Retina (tissue), 1 donor: Measurements from ENCODE around the gene DEFB128.
"Not testable (repeated sequence)": the region's sequence is repeated elsewhere in the genome, so short reads cannot be mapped to it uniquely, and the experiment has no call there.

ENCODE experiments used
- DNase-seq: peaks from one replicate; pipeline ENCODE4 v3.0.0-alpha.2; 2016

The DEFB128 gene

DNA sequence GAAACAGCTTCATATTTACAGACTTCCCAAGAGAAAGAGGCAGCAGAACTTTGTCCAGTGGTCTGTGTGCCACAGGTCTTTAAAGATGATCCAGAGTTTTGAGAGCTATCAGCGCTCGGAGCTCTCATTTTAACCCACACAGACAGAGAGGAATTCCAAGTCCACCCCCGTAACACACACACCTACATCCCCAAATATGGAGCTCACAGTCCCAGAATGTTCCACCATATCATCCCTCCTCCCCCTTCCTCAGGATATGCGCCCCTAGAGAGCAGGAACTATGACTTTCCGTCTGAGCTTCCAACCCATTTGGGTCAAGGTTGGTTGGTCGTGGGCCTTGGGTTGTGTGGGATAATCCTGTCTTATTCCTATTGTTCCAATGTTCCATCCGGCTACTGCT, at the start of gene DEFB128:
TSS of gene DEFB128 (minus strand) at position 101 of the 400 bp plus-strand sequence. CDS start at position 13, 88 bp downstream.
- DNase-seq = no peak

- no peak for DNase-seq
Observed at GRCh38 chr20:237929-238328, 48.4 kb upstream of the DEFB128 start.

GRCh38 chr20:237489-237888, 48.0 kb upstream of the DEFB128 start:
- no peak for DNase-seq

- no peak for DNase-seq
Observed at GRCh38 chr20:235891-236290, 46.4 kb upstream of the DEFB128 start.

GRCh38 chr20:227439-228105, 38.1 kb upstream of the DEFB128 start:
- no peak for DNase-seq

DNA sequence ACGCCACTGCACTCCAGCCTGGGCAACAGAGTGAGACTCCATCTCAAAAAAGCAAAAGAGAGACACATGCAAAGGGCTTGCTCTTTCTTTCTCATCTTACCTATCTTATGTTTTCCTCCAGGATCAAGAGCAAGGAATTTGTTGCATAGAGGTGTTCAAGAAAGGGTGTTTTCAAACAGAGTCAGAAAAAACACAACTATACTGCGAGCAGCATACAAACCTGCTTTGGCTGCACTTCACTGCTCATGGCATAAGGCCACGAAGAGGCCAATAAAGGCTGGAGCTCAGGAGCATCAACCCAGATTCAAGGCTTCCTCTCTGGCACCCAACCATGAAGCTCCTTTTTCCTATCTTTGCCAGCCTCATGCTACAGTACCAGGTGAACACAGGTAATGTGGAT, 37.4 kb upstream of the DEFB128 start, which contains the start of gene DEFB129:
TSS of gene DEFB129 (plus strand) at position 301 of the 400 bp plus-strand sequence. CDS start at position 332, 31 bp downstream.
- no peak for DNase-seq

- not testable (repeated sequence) for DNase-seq
Observed at GRCh38 chr20:225879-226278, 36.4 kb upstream of the DEFB128 start.

- no peak for DNase-seq
Observed at GRCh38 chr20:221258-221830, 31.8 kb upstream of the DEFB128 start.

DNA sequence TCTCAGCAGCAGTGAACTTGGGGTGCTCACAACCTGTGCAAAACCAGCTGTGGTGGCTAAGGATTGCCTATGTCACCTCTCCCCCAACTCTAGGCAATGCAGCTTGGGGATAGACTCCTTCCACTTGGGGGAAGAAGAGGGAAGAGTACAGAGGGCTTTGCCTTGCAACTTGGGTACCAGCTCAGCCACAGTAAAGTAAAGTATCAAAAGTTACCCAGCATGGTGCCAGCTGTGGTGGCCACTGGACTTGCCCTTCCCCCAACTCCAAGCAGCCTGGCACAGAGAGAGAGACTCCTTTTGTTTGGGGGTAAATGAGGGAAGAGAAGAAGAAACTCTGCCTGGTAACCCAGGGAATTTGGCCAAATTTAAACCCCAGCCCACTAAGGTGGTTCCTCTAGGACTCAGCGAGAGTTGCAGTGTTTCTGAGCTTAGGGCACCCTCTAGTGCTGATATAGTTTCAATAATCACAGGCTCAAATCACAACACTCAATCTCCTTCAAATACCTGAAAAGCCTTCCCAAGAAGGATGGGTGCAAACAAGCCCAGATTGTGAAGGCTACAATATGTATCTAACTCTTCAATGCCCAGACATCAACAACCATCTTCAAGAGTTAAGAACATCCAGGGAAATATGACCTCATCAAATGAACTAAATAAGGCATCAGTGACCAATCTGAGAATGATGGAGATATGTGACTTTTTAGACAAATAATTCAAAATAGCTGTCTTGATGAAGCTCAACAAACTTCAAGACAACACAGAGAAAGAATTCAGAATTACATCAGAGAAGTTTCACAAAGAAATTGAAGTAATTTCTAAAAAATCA, 30.0 kb upstream of the DEFB128 start:
- DNase-seq = peak; percentile 50

DNA sequence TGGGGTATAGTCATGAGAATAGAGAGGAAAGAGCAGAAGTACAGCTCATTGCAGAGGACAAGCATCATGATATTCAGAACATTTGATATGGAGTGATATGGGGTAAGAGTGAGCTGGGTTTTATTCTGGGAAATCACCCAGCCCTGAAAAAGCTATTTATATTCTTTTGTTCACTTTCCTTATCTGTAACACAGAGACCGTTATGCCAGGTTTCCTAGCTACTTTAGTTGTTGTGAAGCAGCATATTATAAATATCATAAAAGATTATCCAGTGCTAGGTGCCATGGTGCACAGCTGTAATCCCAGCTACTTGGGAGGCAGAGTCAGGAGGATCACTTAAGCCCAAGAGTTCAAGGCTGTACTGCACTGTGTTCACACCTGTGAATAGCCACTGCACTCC, 27.8 kb upstream of the DEFB128 start:
- no peak for DNase-seq

DNA sequence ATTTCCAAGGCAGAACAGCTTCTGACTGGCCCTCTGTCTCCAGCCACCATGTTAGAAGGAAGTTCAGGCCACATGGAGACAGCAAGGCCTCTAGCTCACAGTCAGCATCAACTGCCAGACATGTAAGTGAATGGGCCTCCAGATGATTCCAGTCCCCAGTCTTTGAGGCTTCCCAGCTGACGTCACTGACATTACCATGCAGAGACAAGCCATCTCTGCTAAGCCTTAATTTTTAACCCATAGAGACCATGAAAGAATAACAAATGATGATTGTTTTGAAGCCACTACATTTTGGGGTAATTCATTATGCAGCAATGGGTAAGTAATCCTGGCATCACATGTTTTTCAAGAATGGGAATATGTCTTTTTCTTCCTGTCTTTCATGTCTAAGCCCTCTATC, 26.3 kb upstream of the DEFB128 start:
- no peak for DNase-seq

DNA sequence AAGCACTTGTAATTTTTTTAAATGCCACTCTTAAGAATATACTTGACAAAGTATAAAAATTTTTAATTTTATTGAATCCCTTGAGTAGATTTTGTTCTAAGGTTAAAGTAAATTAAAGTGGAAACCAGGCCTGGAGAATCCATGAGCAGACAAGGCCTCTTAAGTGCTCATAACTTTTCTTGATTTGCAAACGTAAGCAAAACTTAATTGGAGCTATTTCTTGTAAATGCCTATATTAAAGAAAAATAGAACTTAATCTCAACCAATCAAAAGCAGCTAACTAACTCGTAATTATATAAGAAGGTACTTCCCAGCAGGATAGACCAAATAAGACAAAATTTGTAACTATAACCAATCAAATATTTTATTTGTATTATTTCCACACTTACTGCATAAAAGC, 24.9 kb upstream of the DEFB128 start:
- no peak for DNase-seq

- DNase-seq = no peak
Observed at GRCh38 chr20:210809-211502, 21.4 kb upstream of the DEFB128 start.

DNA sequence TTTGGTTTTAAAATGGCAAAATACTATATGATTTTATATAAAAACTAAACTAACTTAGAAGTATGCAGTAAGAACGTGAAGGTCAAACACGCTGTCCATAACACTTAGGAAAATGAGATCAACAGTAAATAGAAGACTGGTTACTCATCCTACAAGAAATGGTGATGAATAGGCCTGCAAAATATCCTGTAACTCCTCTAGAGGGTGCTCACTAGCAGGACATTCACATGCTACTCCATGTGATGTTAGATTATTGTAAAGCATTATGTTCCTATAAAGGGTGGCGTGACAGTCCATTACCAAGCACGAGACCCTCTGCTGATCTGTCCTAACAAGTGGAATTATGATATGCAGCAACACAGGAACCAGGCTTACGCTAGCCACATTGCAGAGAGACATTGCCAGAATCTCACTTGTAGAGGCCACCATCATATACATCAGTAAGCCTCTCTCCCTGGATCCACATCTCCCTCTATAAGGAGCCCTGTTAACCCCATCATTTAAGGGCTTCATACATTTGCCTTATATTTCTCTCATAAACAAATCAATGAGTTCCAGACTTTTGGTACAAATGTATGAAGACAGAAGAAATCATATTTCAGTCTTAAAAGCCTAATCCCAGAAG, 19.5 kb upstream of the DEFB128 start:
- DNase-seq = peak; percentile 25

DNA sequence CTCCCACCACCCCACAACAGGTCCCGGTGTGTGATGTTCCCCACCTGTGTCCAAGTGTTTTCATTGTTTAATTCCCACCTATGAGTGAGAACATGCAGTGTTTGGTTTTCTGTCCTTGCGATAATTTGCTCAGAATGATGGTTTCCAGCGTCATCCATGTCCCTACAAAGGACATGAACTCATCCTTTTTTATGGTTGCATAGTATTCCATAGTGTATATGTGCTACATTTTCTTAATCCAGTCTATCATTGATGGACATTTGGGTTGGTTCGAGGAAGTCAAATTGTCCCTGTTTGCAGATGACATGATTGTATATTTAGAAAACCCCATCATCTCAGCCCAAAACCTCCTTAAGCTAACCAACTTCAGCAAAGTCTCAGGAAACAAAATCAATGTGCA, 14.1 kb upstream of the DEFB128 start:
- not testable (repeated sequence) for DNase-seq

DNA sequence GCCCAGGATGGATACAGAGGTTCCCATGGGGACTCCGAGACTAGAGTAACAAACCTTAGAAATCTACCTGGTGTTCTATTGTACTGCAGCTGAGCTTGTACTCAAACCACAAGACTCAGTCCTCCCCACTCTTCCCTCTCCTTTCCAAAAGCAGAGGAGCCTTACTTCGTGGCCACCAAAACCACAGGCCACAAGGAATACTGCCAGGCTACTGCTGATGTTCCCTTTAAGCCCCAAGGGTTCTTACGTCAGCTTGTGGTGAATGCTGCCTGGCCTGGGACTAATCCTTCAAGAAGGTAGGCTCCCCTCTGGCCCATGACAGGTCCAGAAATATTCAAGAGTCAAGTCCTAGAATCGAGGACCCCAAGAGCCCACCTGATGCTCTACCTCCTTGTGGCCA, 10.5 kb upstream of the DEFB128 start:
- DNase-seq = no peak

DNA sequence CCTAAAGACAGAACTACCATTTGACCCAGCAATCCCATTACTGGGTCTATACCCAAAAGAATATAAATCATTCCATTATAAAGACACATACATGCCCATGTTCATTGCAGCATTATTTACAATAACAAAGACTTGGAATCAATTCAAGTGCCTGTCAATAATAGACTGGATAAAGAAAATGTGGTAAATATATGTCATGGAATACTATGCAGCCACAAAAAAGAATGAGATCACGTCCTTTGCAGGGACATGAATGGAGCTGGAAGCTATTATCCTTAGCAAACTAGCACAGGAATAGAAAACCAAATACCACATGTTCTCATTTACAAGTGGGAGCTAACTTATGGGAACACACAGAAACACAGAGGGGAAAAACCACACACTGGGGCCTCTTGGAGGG, 8.7 kb upstream of the DEFB128 start:
- DNase-seq = no peak

GRCh38 chr20:187733-188132, 1.8 kb downstream of the DEFB128 start:
- DNase-seq = no peak

GRCh38 chr20:184288-184687, 5.2 kb downstream of the DEFB128 start:
- DNase-seq = no peak

- DNase-seq = no peak
Observed at GRCh38 chr20:168876-169275, 20.6 kb downstream of the DEFB128 start.

DNA sequence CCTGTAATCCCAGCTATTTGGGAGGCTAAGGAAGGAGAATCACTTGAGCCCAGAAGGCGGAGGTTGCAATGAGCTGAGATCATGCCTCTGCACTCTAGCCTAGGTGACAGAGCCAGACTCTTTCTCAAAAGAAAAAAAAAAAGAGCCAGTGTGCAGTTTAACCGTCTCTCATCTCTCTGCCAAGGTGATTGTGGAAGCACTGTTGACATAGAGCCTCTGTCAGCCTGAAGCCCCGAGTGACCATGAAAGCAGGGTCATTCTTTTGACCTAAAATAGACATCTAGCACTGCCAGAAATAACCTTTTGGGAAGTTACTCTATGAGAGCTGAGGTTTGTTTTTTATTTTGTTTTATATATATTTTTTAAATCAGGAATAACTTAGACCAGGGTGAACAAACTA, 24.9 kb downstream of the DEFB128 start:
- DNase-seq = no peak

DNA sequence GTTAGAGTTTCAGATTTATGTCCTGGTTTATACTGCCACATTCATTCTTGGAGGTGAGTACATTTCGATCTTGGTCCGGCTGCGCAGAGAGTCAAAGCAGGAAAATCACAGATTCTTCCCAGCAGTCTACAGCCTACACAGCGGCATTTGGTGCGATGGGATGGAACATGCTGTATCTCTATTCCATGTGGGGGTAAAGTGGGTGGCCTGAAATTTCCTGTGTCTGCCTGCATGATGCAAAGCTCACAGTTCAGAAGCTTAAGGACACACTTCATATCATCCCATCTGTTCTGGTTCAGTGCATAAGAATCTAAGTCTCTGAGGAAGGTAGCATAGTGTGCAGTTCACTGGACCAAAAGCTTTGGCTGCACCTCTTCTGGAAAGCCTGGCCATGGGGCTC, 32.4 kb downstream of the DEFB128 start, which contains the start of gene DEFB127:
TSS of gene DEFB127 (plus strand) at position 301 of the 400 bp plus-strand sequence. CDS start at position 392, 91 bp downstream.
- DNase-seq = no peak

GRCh38 chr20:152131-152530, 37.4 kb downstream of the DEFB128 start:
- DNase-seq = peak; percentile 63
